K562 (cell line): Measurements from ENCODE around the gene RASGRP2. TPM values are rescaled to one million over a fixed set of nuclear protein-coding genes. Genes with fewer than 3 reads are reported as not detected.
A peak's percentile ranks its signal among the peaks of the same experiment; 100 is the strongest.

ENCODE experiments used
- BACH1 ChIP-seq: fragments of 200-800 bp; sonication (Bioruptor generic); IDR thresholded peaks from 2 replicates; pipeline ENCODE4 v1.6.1; 2016; ENCODE audit warnings: missing genetic modification characterization, missing compliant biosample characterization
- HDAC2 ChIP-seq: fragments of 450-650 bp; IDR thresholded peaks from 2 replicates; pipeline ENCODE4 v1.6.1; 2016; ENCODE audit warnings: mild to moderate bottlenecking
- MLLT1 ChIP-seq, 2 experiments: fragments of 450-650 bp; IDR thresholded peaks; 2 replicates each; pipeline ENCODE4 v1.6.1; 2016
- NR2F6 ChIP-seq: fragments of 450-650 bp; formaldehyde crosslinking; IDR thresholded peaks from 2 replicates; pipeline ENCODE4 v1.4.0; 2020; ENCODE audit warnings: mild to moderate bottlenecking
- POLR2A ChIP-seq: fragments of 450-650 bp; conservative IDR thresholded peaks from 2 replicates; pipeline ENCODE4 v1.6.1; 2016
- RBM14 ChIP-seq: fragments of 200-400 bp; formaldehyde crosslinking; IDR thresholded peaks from 2 replicates; pipeline ENCODE4 v1.6.1; 2018; ENCODE audit warnings: low read depth, mild to moderate bottlenecking, low read length, moderate library complexity, borderline replicate concordance; ENCODE audit not compliant: insufficient read depth
- RERE ChIP-seq: sonication (generic); formaldehyde crosslinking; IDR thresholded peaks from 2 replicates; pipeline ENCODE4 v1.8.0; 2023; ENCODE audit warnings: missing genetic modification reagents, mild to moderate bottlenecking, borderline replicate concordance
- TFAP4 ChIP-seq: sonication (generic); formaldehyde crosslinking; IDR thresholded peaks from 2 replicates; pipeline ENCODE4 v1.8.0; 2022; ENCODE audit warnings: missing genetic modification reagents, mild to moderate bottlenecking, moderate library complexity, borderline replicate concordance
- ZNF318 ChIP-seq, 2 experiments: fragments of 450-650 bp; IDR thresholded peaks; 2 replicates each; pipeline ENCODE4 v1.6.1; 2016; ENCODE audit warnings: mild to moderate bottlenecking in 2 of 2, borderline replicate concordance in 1 of 2, low read depth in 1 of 2, moderate library complexity in 1 of 2
- ZNF586 ChIP-seq: fragments of 450-650 bp; formaldehyde crosslinking; conservative IDR thresholded peaks from 2 replicates; pipeline ENCODE4 v1.4.0; 2020; ENCODE audit warnings: mild to moderate bottlenecking, moderate library complexity
- polyA plus RNA-seq, 8 experiments: library from polyadenylated mRNA; depleted of rRNA in 4 of 8; stranded (reverse) in 5 of 8; unstranded in 3 of 8; fragments of >200 nt; fragmentation: Nextera tagmentation in 2 of 8; fragmentation: Illumina TruSeq in 1 of 8; extraction: Ambion mirVana in 2 of 8; extraction: Trizol in 1 of 8; gene quantifications; 2 replicates each; pipeline versions ENCODE4 v1.2.1 to v1.2.3, GENCODE V29; 2011 to 2014; ENCODE audit warnings: inconsistent platforms in 1 of 8, missing spikeins in 1 of 8
- total RNA-seq, 7 experiments: library from RNA; depleted of rRNA in 6 of 7; stranded (reverse); fragments of >200 nt in 6 of 7; fragmentation: Illumina TruSeq in 2 of 7; extraction: Trizol in 2 of 7; gene quantifications; 2 replicates each; pipeline versions ENCODE4 v1.2.1 to v1.2.3, GENCODE V29; 2011 to 2021; ENCODE audit warnings: low replicate concordance in 1 of 7

Gene RASGRP2
- total and polyA plus RNA-seq, 9 of the 15 experiments (the other 6 are each of a cell fraction or from before 2014, with no cell fraction given) = 0.87 to 22.7 (median 5.5) TPM

- TF ChIP-seq RBM14 = no peak
- TF ChIP-seq TFAP4 (CRISPR knock-in tag) = peak; percentile 42; the same call in 1 of the 2 replicates
- TF ChIP-seq BACH1 (tag) = no peak
- TF ChIP-seq ZNF586 (CRISPR knock-in tag) = no peak
- no peak for TF ChIP-seq MLLT1 (IDR thresholded peaks at IDR 0.05)
- no peak for TF ChIP-seq HDAC2
- no peak for TF ChIP-seq NR2F6
- TF ChIP-seq ZNF318 (IDR thresholded peaks at IDR 0.05; ENCODE audit: borderline replicate concordance in 1 of 2, low read depth in 1 of 2) = no peak
- TF ChIP-seq RERE = no peak
- TF ChIP-seq POLR2A = no peak
Observed at GRCh38 chr11:64787526-64788320, 43.8 kb upstream of the RASGRP2 start (continued).
